ENCODE measurements around the gene INTS14.
"Not testable (repeated sequence)": the region's sequence is repeated elsewhere in the genome, so short reads cannot be mapped to it uniquely, and the experiment has no call there.

The INTS14 gene

GRCh38 chr15:65550681-65551098 lies 60.2 kb downstream of the INTS14 start:
- Histone ChIP-seq H3K27me3 (ENCODE audit: insufficient read depth, poor library complexity, severe bottlenecking) (no peaks in the 10 kb centered on the region), H3K27ac (replicated peaks) (no peak overlapping the region), H3K4me3 (replicated peaks; ENCODE audit: insufficient read depth, low read length) (no peak overlapping the region)
- no peak for DNase-seq (ENCODE audit: low read depth in 1 of 2, low spot score in 1 of 2)
- TF ChIP-seq CTCF (IDR thresholded peaks at IDR 0.05; ENCODE audit: insufficient read depth, low read length): no peak
- no peak for TF ChIP-seq GABPA (IDR thresholded peaks at IDR 0.05; ENCODE audit: low read depth)
- TF ChIP-seq, protein P1, sequence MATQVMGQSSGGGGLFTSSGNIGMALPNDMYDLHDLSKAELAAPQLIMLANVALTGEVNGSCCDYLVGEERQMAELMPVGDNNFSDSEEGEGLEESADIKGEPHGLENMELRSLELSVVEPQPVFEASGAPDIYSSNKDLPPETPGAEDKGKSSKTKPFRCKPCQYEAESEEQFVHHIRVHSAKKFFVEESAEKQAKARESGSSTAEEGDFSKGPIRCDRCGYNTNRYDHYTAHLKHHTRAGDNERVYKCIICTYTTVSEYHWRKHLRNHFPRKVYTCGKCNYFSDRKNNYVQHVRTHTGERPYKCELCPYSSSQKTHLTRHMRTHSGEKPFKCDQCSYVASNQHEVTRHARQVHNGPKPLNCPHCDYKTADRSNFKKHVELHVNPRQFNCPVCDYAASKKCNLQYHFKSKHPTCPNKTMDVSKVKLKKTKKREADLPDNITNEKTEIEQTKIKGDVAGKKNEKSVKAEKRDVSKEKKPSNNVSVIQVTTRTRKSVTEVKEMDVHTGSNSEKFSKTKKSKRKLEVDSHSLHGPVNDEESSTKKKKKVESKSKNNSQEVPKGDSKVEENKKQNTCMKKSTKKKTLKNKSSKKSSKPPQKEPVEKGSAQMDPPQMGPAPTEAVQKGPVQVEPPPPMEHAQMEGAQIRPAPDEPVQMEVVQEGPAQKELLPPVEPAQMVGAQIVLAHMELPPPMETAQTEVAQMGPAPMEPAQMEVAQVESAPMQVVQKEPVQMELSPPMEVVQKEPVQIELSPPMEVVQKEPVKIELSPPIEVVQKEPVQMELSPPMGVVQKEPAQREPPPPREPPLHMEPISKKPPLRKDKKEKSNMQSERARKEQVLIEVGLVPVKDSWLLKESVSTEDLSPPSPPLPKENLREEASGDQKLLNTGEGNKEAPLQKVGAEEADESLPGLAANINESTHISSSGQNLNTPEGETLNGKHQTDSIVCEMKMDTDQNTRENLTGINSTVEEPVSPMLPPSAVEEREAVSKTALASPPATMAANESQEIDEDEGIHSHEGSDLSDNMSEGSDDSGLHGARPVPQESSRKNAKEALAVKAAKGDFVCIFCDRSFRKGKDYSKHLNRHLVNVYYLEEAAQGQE (IDR thresholded peaks at IDR 0.05; ENCODE audit: insufficient replicate concordance, low read depth): no peak
- TF ChIP-seq POLR2AphosphoS5 (IDR thresholded peaks at IDR 0.05; ENCODE audit: low read depth): no peak

GRCh38 chr15:65549288-65549687 lies 61.6 kb downstream of the INTS14 start:
- not testable (repeated sequence) for H3K27ac ChIP-seq (replicated peaks); DNase-seq (ENCODE audit: low read depth in 1 of 2, low spot score in 1 of 2); H3K27me3 ChIP-seq (ENCODE audit: insufficient read depth, poor library complexity, severe bottlenecking); H3K4me3 ChIP-seq (replicated peaks; ENCODE audit: insufficient read depth, low read length)

- Histone ChIP-seq H3K4me3 (replicated peaks; ENCODE audit: insufficient read depth, low read length) (no peak overlapping the region), H3K27ac (replicated peaks) (no peak overlapping the region), H3K27me3 (ENCODE audit: insufficient read depth, poor library complexity, severe bottlenecking) (no peaks in the 10 kb centered on the region)
- DNase-seq (ENCODE audit: low read depth in 1 of 2, low spot score in 1 of 2): no peak
- TF ChIP-seq GABPA (IDR thresholded peaks at IDR 0.05; ENCODE audit: low read depth) (no peak), POLR2AphosphoS5 (IDR thresholded peaks at IDR 0.05; ENCODE audit: low read depth) (no peak), CTCF (IDR thresholded peaks at IDR 0.05; ENCODE audit: insufficient read depth, low read length) (no peak), SPI1 (IDR thresholded peaks at IDR 0.05; ENCODE audit: borderline replicate concordance, low read depth) (no peak)
- TF ChIP-seq, protein P1 (IDR thresholded peaks at IDR 0.05; ENCODE audit: insufficient replicate concordance, low read depth): no peak
Observed at GRCh38 chr15:65547841-65548240, 63.1 kb downstream of the INTS14 start.

DNA sequence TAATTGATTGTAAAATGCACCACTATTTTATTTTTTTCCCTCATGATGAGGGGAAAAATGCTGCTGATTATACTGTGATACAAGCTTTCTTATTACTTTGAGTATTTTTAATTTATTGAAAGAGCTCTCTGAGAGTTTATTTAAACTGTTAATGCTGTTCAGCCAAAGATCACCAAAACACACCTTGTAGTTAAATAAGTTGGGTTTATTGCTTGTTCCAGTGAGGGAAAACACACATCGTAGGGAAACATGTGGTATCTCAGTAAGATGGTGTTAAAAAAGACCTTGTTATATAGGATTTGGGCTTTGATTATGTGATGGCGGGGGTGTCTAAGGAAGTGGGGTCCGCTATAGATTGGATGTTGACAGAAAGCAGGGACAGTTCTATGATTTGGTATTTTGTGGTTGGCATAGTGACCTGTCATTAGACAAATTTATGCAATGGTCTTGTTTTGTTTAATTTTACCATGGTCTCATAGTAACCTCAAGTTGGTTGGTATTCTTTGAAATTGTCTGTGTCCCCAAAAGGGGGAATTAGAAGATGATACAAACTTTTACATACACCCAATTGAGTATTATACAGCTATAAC lies 69.6 kb downstream of the INTS14 start:
- H3K4me3 ChIP-seq (replicated peaks; ENCODE audit: insufficient read depth, low read length): no peak overlapping the region
- DNase-seq (ENCODE audit: low read depth in 1 of 2, low spot score in 1 of 2): no peak
- no peak overlapping the region for H3K27ac ChIP-seq (replicated peaks)
- TF ChIP-seq GABPA (IDR thresholded peaks at IDR 0.05; ENCODE audit: low read depth) (no peak), POLR2AphosphoS5 (IDR thresholded peaks at IDR 0.05; ENCODE audit: low read depth) (no peak)
- H3K27me3 ChIP-seq (ENCODE audit: insufficient read depth, poor library complexity, severe bottlenecking): no peaks in the 10 kb centered on the region

DNA sequence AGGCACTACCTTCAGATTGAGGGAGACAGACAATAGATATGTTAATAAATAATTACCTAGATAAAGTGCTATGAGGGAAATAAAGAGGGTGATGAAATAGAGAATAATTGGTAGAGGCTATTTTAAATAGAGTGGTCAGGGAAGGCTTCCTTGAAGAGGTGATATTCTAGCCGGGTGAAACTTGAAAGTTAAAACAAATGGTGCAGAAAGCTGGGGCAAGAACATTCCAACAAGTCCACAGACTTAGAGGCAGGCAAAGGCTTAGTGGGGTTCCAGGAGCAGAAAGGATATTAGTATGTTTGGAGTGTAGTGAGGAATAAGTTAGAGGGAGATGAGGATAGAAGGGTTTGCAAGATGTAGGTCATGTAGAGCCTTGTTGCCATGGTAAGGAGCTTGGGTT lies 70.6 kb downstream of the INTS14 start:
- Histone ChIP-seq H3K27ac (replicated peaks) (no peak overlapping the region), H3K27me3 (ENCODE audit: insufficient read depth, poor library complexity, severe bottlenecking) (no peaks in the 10 kb centered on the region), H3K4me3 (replicated peaks; ENCODE audit: insufficient read depth, low read length) (no peak overlapping the region)
- TF ChIP-seq POLR2AphosphoS5 (IDR thresholded peaks at IDR 0.05; ENCODE audit: low read depth): no peak
- TF ChIP-seq CTCF (IDR thresholded peaks at IDR 0.05; ENCODE audit: insufficient read depth, low read length): no peak
- TF ChIP-seq, protein P1 (IDR thresholded peaks at IDR 0.05; ENCODE audit: insufficient replicate concordance, low read depth): no peak
- TF ChIP-seq SPI1 (IDR thresholded peaks at IDR 0.05; ENCODE audit: borderline replicate concordance, low read depth): no peak
- TF ChIP-seq GABPA (IDR thresholded peaks at IDR 0.05; ENCODE audit: low read depth): no peak
- DNase-seq (ENCODE audit: low read depth in 1 of 2, low spot score in 1 of 2): no peak
